DND-41 (cell line): ENCODE results near the gene BRINP3.

Source experiments
- ATAC-seq: fragments of 200-7000 bp; cut with Tn5 transposase; 3 replicates; pipeline ENCODE4 v1.9.1; 2021; ENCODE audit warnings: low read depth; ENCODE audit not compliant: insufficient read depth
- DNase-seq: peaks from one replicate; pipeline ENCODE4 v3.0.0-alpha.2; 2020
- H2AFZ ChIP-seq: 2 replicates; pipeline ENCODE4 v1.6.0; 2012; ENCODE audit warnings: low read depth, low read length
- H3K27ac ChIP-seq: 2 replicates; pipeline ENCODE4 v1.5.1; 2012; ENCODE audit warnings: low read length, inconsistent platforms
- H3K27me3 ChIP-seq: fragments of 200-600 bp; sonication (generic); 2 replicates; pipeline ENCODE4 v1.6.0; 2012; ENCODE audit warnings: low read length, mild to moderate bottlenecking, inconsistent platforms; ENCODE audit not compliant: insufficient read depth, poor library complexity
- H3K36me3 ChIP-seq: 2 replicates; pipeline ENCODE4 v1.5.1; 2012; ENCODE audit warnings: low read length, inconsistent platforms; ENCODE audit not compliant: insufficient read depth
- H3K4me1 ChIP-seq: 2 replicates; pipeline ENCODE4 v1.5.1; 2012; ENCODE audit warnings: mild to moderate bottlenecking, low read length; ENCODE audit not compliant: insufficient read depth
- H3K4me2 ChIP-seq: 2 replicates; pipeline ENCODE4 v1.6.0; 2012; ENCODE audit warnings: mild to moderate bottlenecking, moderate library complexity, low read length, inconsistent platforms; ENCODE audit not compliant: insufficient read depth
- H3K4me3 ChIP-seq, 2 experiments: fragments of 200-600 bp in 1 of 2; shearing (Covaris generic) in 1 of 2; 2 replicates each; pipeline ENCODE4 v1.5.1; 2012 to 2016; ENCODE audit warnings: inconsistent platforms in 2 of 2, low read length in 2 of 2, mild to moderate bottlenecking in 2 of 2, low read depth in 1 of 2, moderate library complexity in 1 of 2
- H3K79me2 ChIP-seq: 2 replicates; pipeline ENCODE4 v1.6.0; 2012; ENCODE audit warnings: low read length, inconsistent platforms; ENCODE audit not compliant: insufficient read depth
- H3K9ac ChIP-seq: 2 replicates; pipeline ENCODE4 v1.6.0; 2012; ENCODE audit warnings: low read depth, mild to moderate bottlenecking, inconsistent platforms, low read length, moderate library complexity
- H3K9me3 ChIP-seq: 2 replicates; pipeline ENCODE4 v1.5.1; 2012; ENCODE audit warnings: low read length, moderate library complexity, mild to moderate bottlenecking, inconsistent platforms; ENCODE audit not compliant: insufficient read depth, severe bottlenecking
- H4K20me1 ChIP-seq: 2 replicates; pipeline ENCODE4 v1.6.0; 2012; ENCODE audit warnings: low read length; ENCODE audit not compliant: insufficient read depth
- EZH2 ChIP-seq: IDR thresholded peaks from 3 replicates; pipeline ENCODE4 v1.6.1; 2012; ENCODE audit warnings: borderline replicate concordance, low read depth, mild to moderate bottlenecking, moderate library complexity, low read length, inconsistent platforms; ENCODE audit not compliant: severe bottlenecking
- TF ChIP-seq, protein P1 (sequence below): IDR thresholded peaks from 2 replicates; pipeline ENCODE4 v1.5.1; 2012; ENCODE audit warnings: borderline replicate concordance, low read length, moderate library complexity, mild to moderate bottlenecking; ENCODE audit not compliant: poor library complexity, severe bottlenecking; ENCODE audit errors: extremely low read depth

Gene BRINP3

DNA sequence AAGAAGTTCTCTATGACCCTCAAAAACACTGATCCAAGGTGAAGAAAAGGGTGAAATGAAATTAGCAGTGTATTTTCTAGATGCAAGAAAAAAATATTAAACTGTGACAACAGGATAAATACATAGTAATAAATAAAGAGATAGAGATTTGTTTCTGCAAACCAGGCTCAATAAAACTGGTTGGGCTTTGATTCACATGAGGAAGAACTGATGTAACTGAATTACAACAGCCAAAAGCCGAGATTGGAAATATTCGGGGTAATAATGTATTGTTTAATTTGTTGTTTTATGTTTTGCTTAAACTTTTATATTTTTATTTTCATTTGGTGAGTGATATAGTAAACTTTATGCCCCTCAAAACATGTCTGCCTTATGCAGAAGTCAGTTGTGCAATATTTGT, 285.0 kb downstream of the BRINP3 start:
- TF ChIP-seq, protein P1, sequence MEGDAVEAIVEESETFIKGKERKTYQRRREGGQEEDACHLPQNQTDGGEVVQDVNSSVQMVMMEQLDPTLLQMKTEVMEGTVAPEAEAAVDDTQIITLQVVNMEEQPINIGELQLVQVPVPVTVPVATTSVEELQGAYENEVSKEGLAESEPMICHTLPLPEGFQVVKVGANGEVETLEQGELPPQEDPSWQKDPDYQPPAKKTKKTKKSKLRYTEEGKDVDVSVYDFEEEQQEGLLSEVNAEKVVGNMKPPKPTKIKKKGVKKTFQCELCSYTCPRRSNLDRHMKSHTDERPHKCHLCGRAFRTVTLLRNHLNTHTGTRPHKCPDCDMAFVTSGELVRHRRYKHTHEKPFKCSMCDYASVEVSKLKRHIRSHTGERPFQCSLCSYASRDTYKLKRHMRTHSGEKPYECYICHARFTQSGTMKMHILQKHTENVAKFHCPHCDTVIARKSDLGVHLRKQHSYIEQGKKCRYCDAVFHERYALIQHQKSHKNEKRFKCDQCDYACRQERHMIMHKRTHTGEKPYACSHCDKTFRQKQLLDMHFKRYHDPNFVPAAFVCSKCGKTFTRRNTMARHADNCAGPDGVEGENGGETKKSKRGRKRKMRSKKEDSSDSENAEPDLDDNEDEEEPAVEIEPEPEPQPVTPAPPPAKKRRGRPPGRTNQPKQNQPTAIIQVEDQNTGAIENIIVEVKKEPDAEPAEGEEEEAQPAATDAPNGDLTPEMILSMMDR = no peak
- TF ChIP-seq EZH2 = no peak
- Histone ChIP-seq H3K9ac (no peak overlapping the region), H3K27me3 (no peaks in the 10 kb centered on the region), H4K20me1 (no peaks in the 10 kb centered on the region), H2AFZ (no peak overlapping the region), H3K36me3 (no peaks in the 10 kb centered on the region), H3K4me1 (no peaks in the 10 kb centered on the region), H3K4me2 (no peak overlapping the region), H3K4me3 (no peak overlapping the region), H3K79me2 (no peaks in the 10 kb centered on the region), H3K9me3 (no peaks in the 10 kb centered on the region), H3K27ac (no peak overlapping the region)
- DNase-seq = no peak
- no peak for ATAC-seq

DNA sequence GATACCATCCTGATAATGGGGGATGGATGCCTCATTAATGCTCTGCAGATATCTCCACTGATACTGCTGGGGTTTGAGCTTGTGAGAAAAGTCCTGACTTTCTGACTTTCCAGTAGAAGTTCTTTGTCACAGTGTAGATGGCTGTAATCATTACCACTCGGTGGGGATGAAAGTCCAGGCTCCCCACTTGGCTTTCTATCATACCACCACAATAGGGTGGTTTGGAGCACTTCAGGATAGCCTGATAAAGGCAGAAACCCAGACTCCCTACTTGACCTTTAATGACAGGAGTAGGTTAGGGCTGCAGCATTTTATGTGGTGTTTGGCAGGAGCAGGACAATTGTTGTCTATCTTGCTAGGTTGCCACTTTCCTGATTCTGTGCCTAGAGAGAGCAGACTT, 294.1 kb downstream of the BRINP3 start:
- no peak for ATAC-seq
- Histone ChIP-seq H3K4me3 (no peak overlapping the region), H3K4me1 (no peaks in the 10 kb centered on the region), H3K9me3 (no peaks in the 10 kb centered on the region), H3K27ac (no peak overlapping the region), H3K27me3 (no peaks in the 10 kb centered on the region), H3K9ac (no peak overlapping the region), H4K20me1 (no peaks in the 10 kb centered on the region), H3K79me2 (no peaks in the 10 kb centered on the region), H3K36me3 (no peaks in the 10 kb centered on the region), H3K4me2 (no peak overlapping the region), H2AFZ (no peak overlapping the region)
- TF ChIP-seq, protein P1 = no peak
- TF ChIP-seq EZH2 = no peak
- no peak for DNase-seq

DNA sequence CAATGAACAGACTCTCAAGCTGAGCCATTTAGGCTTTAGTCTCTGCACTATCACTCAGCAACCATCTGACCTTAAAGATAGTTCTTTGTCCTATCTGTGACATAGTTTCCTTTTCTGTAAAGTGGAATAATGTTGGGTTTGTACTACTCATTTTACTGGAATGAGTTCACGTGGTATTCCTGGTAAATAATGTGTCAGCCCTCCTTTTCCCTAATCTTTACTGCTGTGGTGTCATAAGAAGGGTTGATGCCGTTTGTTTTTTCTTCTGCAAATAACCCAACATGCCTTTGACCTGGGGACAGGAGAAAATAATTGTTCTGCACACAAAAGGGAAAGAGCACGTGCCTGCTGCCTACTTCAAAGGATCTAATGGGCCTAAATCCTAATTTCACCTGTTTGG, 297.8 kb downstream of the BRINP3 start:
- Histone ChIP-seq H3K79me2 (no peaks in the 10 kb centered on the region), H3K36me3 (no peaks in the 10 kb centered on the region), H3K4me1 (no peaks in the 10 kb centered on the region), H3K27me3 (no peaks in the 10 kb centered on the region), H3K9me3 (no peaks in the 10 kb centered on the region), H3K27ac (no peak overlapping the region), H4K20me1 (no peaks in the 10 kb centered on the region), H2AFZ (no peak overlapping the region), H3K9ac (no peak overlapping the region), H3K4me2 (no peak overlapping the region), H3K4me3 (no peak overlapping the region)
- DNase-seq (no peak), ATAC-seq (no peak)
- no peak for TF ChIP-seq EZH2
- TF ChIP-seq, protein P1 = no peak

DNA sequence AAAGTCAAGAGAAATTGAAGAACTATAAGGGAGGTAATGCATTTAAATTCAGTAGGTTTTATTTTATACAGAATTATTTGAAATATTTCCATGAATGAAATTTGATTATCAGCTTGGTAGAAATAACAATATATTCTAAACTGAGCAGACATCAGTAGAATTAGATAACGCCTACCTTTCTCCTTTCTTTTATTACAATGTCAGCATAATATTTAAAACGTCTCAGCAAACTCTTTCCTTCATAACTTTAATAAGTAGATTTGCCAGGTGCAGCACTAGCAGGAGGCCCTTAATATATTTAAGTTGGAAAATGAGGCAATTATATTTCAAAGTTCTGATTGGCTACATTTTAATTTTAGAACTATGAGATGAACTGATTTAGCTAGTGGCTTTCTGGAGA, 298.8 kb downstream of the BRINP3 start:
- no peak for ATAC-seq
- Histone ChIP-seq H3K27me3 (no peaks in the 10 kb centered on the region), H3K36me3 (no peaks in the 10 kb centered on the region), H3K4me1 (no peaks in the 10 kb centered on the region), H3K27ac (no peak overlapping the region), H3K9me3 (no peaks in the 10 kb centered on the region), H4K20me1 (no peaks in the 10 kb centered on the region), H2AFZ (no peak overlapping the region), H3K4me3 (no peak overlapping the region), H3K79me2 (no peaks in the 10 kb centered on the region), H3K9ac (no peak overlapping the region), H3K4me2 (no peak overlapping the region)
- DNase-seq = no peak
- no peak for TF ChIP-seq EZH2
- TF ChIP-seq, protein P1 = no peak
